Lung (tissue), 12 donors: ENCODE results near the gene PPP1R14B. TPM values are rescaled to one million over a fixed set of nuclear protein-coding genes. Genes with fewer than 3 reads are reported as not detected.

Source experiments
- ATAC-seq: fragments of 200-7000 bp; cut with Tn5 transposase; one replicate; pipeline ENCODE4 v1.9.1; 2020; ENCODE audit warnings: moderate number of reproducible peaks; ENCODE audit not compliant: insufficient read depth, low FRiP score
- DNase-seq, 3 donors: peaks; one replicate each; pipeline ENCODE4 v3.0.0-alpha.2; 2013 to 2017
- H3K27ac ChIP-seq, 2 donors: one replicate each; pipeline ENCODE4 v1.5.1; 2013; ENCODE audit warnings: mild to moderate bottlenecking in 2 of 2, moderate library complexity in 2 of 2, control low read depth in 1 of 2, inconsistent platforms in 1 of 2, low read depth in 1 of 2, low read length in 1 of 2
- H3K27me3 ChIP-seq, 3 donors: one replicate each; pipeline ENCODE4 v1.5.1; 2013; ENCODE audit warnings: low read length in 2 of 3; ENCODE audit not compliant: control insufficient read depth in 3 of 3, insufficient read depth in 3 of 3
- H3K36me3 ChIP-seq, 4 donors: one replicate each; pipeline ENCODE4 v1.5.1; 2013; ENCODE audit warnings: low read length in 4 of 4, mild to moderate bottlenecking in 1 of 4, moderate library complexity in 1 of 4; ENCODE audit not compliant: control insufficient read depth in 4 of 4, insufficient read depth in 4 of 4
- H3K4me1 ChIP-seq, 5 donors: one replicate each; pipeline ENCODE4 v1.5.1; 2013; ENCODE audit warnings: low read length in 5 of 5, mild to moderate bottlenecking in 2 of 5, moderate library complexity in 1 of 5; ENCODE audit not compliant: control insufficient read depth in 5 of 5, insufficient read depth in 5 of 5
- H3K4me3 ChIP-seq: one replicate; pipeline ENCODE4 v1.5.1; 2013; ENCODE audit warnings: mild to moderate bottlenecking, control low read depth, moderate library complexity
- H3K9ac ChIP-seq, 2 donors: one replicate each; pipeline ENCODE4 v1.5.1; 2013; ENCODE audit warnings: low read length in 2 of 2, control low read depth in 1 of 2; ENCODE audit not compliant: insufficient read depth in 1 of 2
- H3K9me3 ChIP-seq, 4 donors: one replicate each; pipeline ENCODE4 v1.5.1; 2013; ENCODE audit warnings: low read length in 3 of 4, mild to moderate bottlenecking in 1 of 4, moderate library complexity in 1 of 4; ENCODE audit not compliant: control insufficient read depth in 4 of 4, insufficient read depth in 3 of 4
- CTCF ChIP-seq: IDR thresholded peaks from 2 replicates; pipeline ENCODE4 v1.5.1; 2012; ENCODE audit warnings: mild to moderate bottlenecking; ENCODE audit errors: control extremely low read depth, extremely low read depth
- WGBS, 2 donors: extraction: QIAGEN DNeasy Blood & Tissue Kit; methylation state at CpG; one replicate each; pipeline ENCODE4 v1.1.7; 2013; 5-methylcytosine and 5-hydroxymethylcytosine counted together
- polyA plus RNA-seq, 2 donors: library from polyadenylated mRNA; stranded (reverse); fragments of 200-250 nt; gene quantifications; one replicate each; pipeline ENCODE4 v1.2.1, GENCODE V29; 2013
- total RNA-seq, 2 donors: library from RNA; depleted of rRNA in 1 of 2; stranded (reverse); fragments of >200 nt in 1 of 2; gene quantifications; one replicate each; pipeline ENCODE4 v1.2.1, GENCODE V29; 2014 to 2021
- donor health status: control.
- donor health status: control.
- donor health status: Bipolar disorder and iron deficiency.
- donor health status: healthy.
- donor health status: DM: yes; HTN: yes; CAD: no.

Gene PPP1R14B
- total and polyA plus RNA-seq, 4 donors = 28.2 to 241 (median 152) TPM

- H3K36me3 ChIP-seq = no peaks in the 10 kb centered on the region
- H3K4me3 ChIP-seq = peak within 1 kb of the TSS; percentile 37
- DNase-seq (peak; percentile 94 to 96 (median 95)), ATAC-seq (peak; percentile 51)
- no peaks in the 10 kb centered on the region for H3K27me3 ChIP-seq
- 0 to 1% methylated on average over 62 of the region's 62 CpGs for WGBS, 2 donors
- H3K9ac ChIP-seq = peak within 1 kb of the TSS; percentile 55 to 78
- no peaks in the 10 kb centered on the region for H3K9me3 ChIP-seq
- no peak for TF ChIP-seq CTCF
- peak within 1 kb of the TSS; percentile 90 to 95 for H3K27ac ChIP-seq
- H3K4me1 ChIP-seq = peaks cover 0 to 43% (median 9%) of the 10 kb centered on the region in 5 donors
These were observed 16.4 kb downstream of the PPP1R14B start, which contains the start of gene DNAJC4 for GRCh38 chr11:64230171-64230984. Gene DNAJC4, plus strand, starts transcription at chr11:64230548. Its CDS starts 307 bp downstream, at chr11:64230855.

GRCh38 chr11:64229744-64230170 is 17.0 kb downstream of the PPP1R14B start:
- no peak for ATAC-seq
- no peaks in the 10 kb centered on the region for H3K36me3 ChIP-seq
- no peaks in the 10 kb centered on the region for H3K27me3 ChIP-seq
- peak overlapping the region; percentile 9 for H3K4me3 ChIP-seq
- peak overlapping the region; percentile 8 to 55 for H3K9ac ChIP-seq
- peak overlapping the region; percentile 90 to 95 for H3K27ac ChIP-seq
- TF ChIP-seq CTCF = no peak
- no peaks in the 10 kb centered on the region for H3K9me3 ChIP-seq
- WGBS, 2 donors = 37 to 46% methylated on average over 13 of the region's 13 CpGs
- peaks cover 0 to 41% (median 6%) of the 10 kb centered on the region in 5 donors for H3K4me1 ChIP-seq
- no peak for DNase-seq

GRCh38 chr11:64229090-64229743 is 17.5 kb downstream of the PPP1R14B start:
- no peak for ATAC-seq
- no peak for TF ChIP-seq CTCF
- DNase-seq = no peak
- Histone ChIP-seq H3K9me3 (no peaks in the 10 kb centered on the region), H3K4me1 (peaks cover 0 to 41% (median 6%) of the 10 kb centered on the region in 5 donors), H3K9ac (peak overlapping the region in 1 of 2 donors; percentile 55), H3K27me3 (no peaks in the 10 kb centered on the region), H3K4me3 (no peak overlapping the region), H3K36me3 (peaks cover 0 to 3% (median 0%) of the 10 kb centered on the region in 4 donors), H3K27ac (peak overlapping the region in 1 of 2 donors; percentile 90)
- WGBS, 2 donors = 92 to 98% methylated on average over 12 of the region's 12 CpGs
